HEK293 (cell line): Measurements from ENCODE around the gene HID1.

Experiments
- CTCF ChIP-seq: fragments of 450-650 bp; formaldehyde crosslinking; IDR thresholded peaks from 2 replicates; pipeline ENCODE4 v1.5.1; 2016; ENCODE audit warnings: missing biosample characterization, missing genetic modification characterization
- KLF1 ChIP-seq: fragments of 450-650 bp; formaldehyde crosslinking; IDR thresholded peaks from 2 replicates; pipeline ENCODE4 v1.5.1; 2016; ENCODE audit warnings: missing biosample characterization, missing genetic modification characterization
- PRDM6 ChIP-seq: fragments of 450-650 bp; formaldehyde crosslinking; IDR thresholded peaks from 2 replicates; pipeline ENCODE4 v1.5.1; 2017; ENCODE audit warnings: missing biosample characterization, missing genetic modification characterization
- WT1 ChIP-seq: fragments of 450-650 bp; formaldehyde crosslinking; IDR thresholded peaks from 2 replicates; pipeline ENCODE4 v1.5.1; 2016; ENCODE audit warnings: missing biosample characterization, missing genetic modification characterization
- YY1 ChIP-seq: fragments of 450-650 bp; formaldehyde crosslinking; IDR thresholded peaks from 2 replicates; pipeline ENCODE4 v1.5.1; 2018; ENCODE audit warnings: missing biosample characterization, missing genetic modification characterization
- ZFHX2 ChIP-seq: fragments of 450-650 bp; formaldehyde crosslinking; conservative IDR thresholded peaks from 2 replicates; pipeline ENCODE4 v1.5.1; 2016; ENCODE audit warnings: missing biosample characterization, missing genetic modification characterization
- ZNF23 ChIP-seq: fragments of 450-650 bp; formaldehyde crosslinking; IDR thresholded peaks from 2 replicates; pipeline ENCODE4 v1.5.1; 2016; ENCODE audit warnings: missing biosample characterization, missing genetic modification characterization, borderline replicate concordance
- ZNF423 ChIP-seq: fragments of 450-650 bp; formaldehyde crosslinking; IDR thresholded peaks from 2 replicates; pipeline ENCODE4 v1.5.1; 2016; ENCODE audit warnings: missing biosample characterization, missing genetic modification characterization
- ZNF449 ChIP-seq: fragments of 450-650 bp; formaldehyde crosslinking; IDR thresholded peaks from 2 replicates; pipeline ENCODE4 v1.5.1; 2017; ENCODE audit warnings: missing biosample characterization, mild to moderate bottlenecking, missing genetic modification characterization, moderate library complexity
- ZNF473 ChIP-seq: fragments of 450-650 bp; formaldehyde crosslinking; IDR thresholded peaks from 2 replicates; pipeline ENCODE4 v1.5.1; 2017; ENCODE audit warnings: missing biosample characterization, missing genetic modification characterization
- ZNF747 ChIP-seq: fragments of 450-650 bp; formaldehyde crosslinking; IDR thresholded peaks from 2 replicates; pipeline ENCODE4 v1.5.1; 2016; ENCODE audit warnings: missing biosample characterization, missing genetic modification characterization

- TF ChIP-seq CTCF (no peak), PRDM6 (no peak), KLF1 (tag by site-specific recombination) (no peak), ZNF23 (no peak), ZNF473 (tag by site-specific recombination) (no peak), ZNF449 (tag by site-specific recombination) (no peak), ZNF747 (tag by site-specific recombination) (no peak), ZFHX2 (tag by site-specific recombination) (no peak), WT1 (tag by site-specific recombination) (no peak), YY1 (tag by site-specific recombination) (no peak), ZNF423 (tag by site-specific recombination) (no peak)
These were observed 5.7 kb upstream of the HID1 start for GRCh38 chr17:74978240-74978639.
